NOMO-1 (cell line): ENCODE data around the gene DSCAM.
"Not testable (repeated sequence)": the region's sequence is repeated elsewhere in the genome, so short reads cannot be mapped to it uniquely, and the experiment has no call there.

Source experiments
- DNase-seq, 2 experiments: peaks; one replicate each; lab custom pipeline; 2025; ENCODE audit not compliant: unreplicated experiment in 2 of 2; lab: John Stamatoyannopoulos, UW

DSCAM gene

GRCh38 chr21:40074710-40075109 is 772.2 kb downstream of the DSCAM start:
- DNase-seq = no peak

- no peak for DNase-seq
Measured at GRCh38 chr21:40074198-40074597, 772.8 kb downstream of the DSCAM start.

- DNase-seq = no peak
Measured at GRCh38 chr21:40073642-40074041, 773.3 kb downstream of the DSCAM start.

- no peak for DNase-seq
Measured at GRCh38 chr21:40070871-40071270, 776.1 kb downstream of the DSCAM start.

- DNase-seq = no peak
Measured at GRCh38 chr21:40067751-40068150, 779.2 kb downstream of the DSCAM start.

GRCh38 chr21:40066221-40066620 is 780.7 kb downstream of the DSCAM start:
- no peak for DNase-seq

- no peak for DNase-seq
Measured at GRCh38 chr21:40060083-40060677, 786.8 kb downstream of the DSCAM start.

GRCh38 chr21:40057331-40057730 is 789.6 kb downstream of the DSCAM start:
- DNase-seq = no peak

- DNase-seq = no peak
Measured at GRCh38 chr21:40056031-40056430, 790.9 kb downstream of the DSCAM start.

- DNase-seq = no peak
Measured at GRCh38 chr21:40054403-40054802, 792.6 kb downstream of the DSCAM start.

- DNase-seq = no peak
Measured at GRCh38 chr21:40053007-40053406, 794.0 kb downstream of the DSCAM start.

- no peak for DNase-seq
Measured at GRCh38 chr21:40052276-40052675, 794.7 kb downstream of the DSCAM start.

- DNase-seq = no peak
Measured at GRCh38 chr21:40051801-40052200, 795.2 kb downstream of the DSCAM start.

GRCh38 chr21:40049931-40050290 is 797.0 kb downstream of the DSCAM start:
- DNase-seq = no peak

GRCh38 chr21:40049031-40049930 is 797.7 kb downstream of the DSCAM start:
- no peak for DNase-seq

- DNase-seq = no peak
Measured at GRCh38 chr21:40047993-40048730, 798.8 kb downstream of the DSCAM start.

GRCh38 chr21:40047211-40047610 is 799.7 kb downstream of the DSCAM start:
- DNase-seq = no peak

GRCh38 chr21:40043866-40044265 is 803.1 kb downstream of the DSCAM start:
- DNase-seq = no peak

GRCh38 chr21:40043423-40043822 is 803.5 kb downstream of the DSCAM start:
- no peak for DNase-seq

GRCh38 chr21:40041446-40041845 is 805.5 kb downstream of the DSCAM start:
- no peak for DNase-seq

GRCh38 chr21:40033156-40033782 is 813.7 kb downstream of the DSCAM start:
- not testable (repeated sequence) for DNase-seq
